Measurements from ENCODE around the gene RPS15. TPM values are rescaled to one million over a fixed set of nuclear protein-coding genes. Genes with fewer than 3 reads are reported as not detected.

RPS15 gene
- total and polyA plus RNA-seq, 4 donors, result 296 to 954 (median 414) TPM

- Histone ChIP-seq H3K4me1 (ENCODE audit: control insufficient read depth in 4 of 4, insufficient read depth in 4 of 4, low read length in 3 of 4) (peaks cover 29 to 55% (median 46%) of the 10 kb centered on the region in 4 donors), H3K4me3 (ENCODE audit: low read depth in 1 of 3, low read length in 3 of 3) (no peak overlapping the region), H3K9me3 (ENCODE audit: control insufficient read depth in 4 of 4, low read length in 3 of 4) (no peaks in the 10 kb centered on the region), H3K9ac (ENCODE audit: low read depth in 1 of 2, low read length in 2 of 2) (no peak overlapping the region), H3K36me3 (ENCODE audit: control insufficient read depth in 4 of 4, insufficient read depth in 3 of 4, low read depth in 1 of 4, low read length in 3 of 4) (peaks cover 0 to 23% (median 13%) of the 10 kb centered on the region in 4 donors), H3K27me3 (ENCODE audit: control insufficient read depth in 4 of 4, insufficient read depth in 4 of 4, low read length in 3 of 4) (no peaks in the 10 kb centered on the region), H3K27ac (ENCODE audit: low read depth in 1 of 2, low read length in 2 of 2) (peak overlapping the region; percentile 77 to 78)
- TF ChIP-seq TAF1 (conservative IDR thresholded peaks at IDR 0.05) (no peak), RXRA (IDR thresholded peaks at IDR 0.05) (peak in 1 of 2 donors; percentile 15)
- 26% methylated on average over 25 of the region's 25 CpGs for WGBS
- peak; percentile 51 for DNase-seq (ENCODE audit: low spot score)
Measured at GRCh38 chr19:1396019-1396767, 42.0 kb upstream of the RPS15 start.

- TF ChIP-seq JUND (IDR thresholded peaks at IDR 0.05), result no peak
- peak in 1 of 2 donors; percentile 34 for TF ChIP-seq HNF4A (conservative IDR thresholded peaks at IDR 0.05)
- no peaks in the 10 kb centered on the region for H3K27me3 ChIP-seq (ENCODE audit: control insufficient read depth in 4 of 4, insufficient read depth in 4 of 4, low read length in 3 of 4)
- no peak for DNase-seq (ENCODE audit: low spot score)
- H3K36me3 ChIP-seq (ENCODE audit: control insufficient read depth in 4 of 4, insufficient read depth in 3 of 4, low read depth in 1 of 4, low read length in 3 of 4), result peaks cover 0 to 23% (median 12%) of the 10 kb centered on the region in 4 donors
- no peaks in the 10 kb centered on the region for H3K9me3 ChIP-seq (ENCODE audit: control insufficient read depth in 4 of 4, low read length in 3 of 4)
- H3K27ac ChIP-seq (ENCODE audit: low read depth in 1 of 2, low read length in 2 of 2), result peak overlapping the region; percentile 77 to 78
- H3K9ac ChIP-seq (ENCODE audit: low read depth in 1 of 2, low read length in 2 of 2), result no peak overlapping the region
- H3K4me3 ChIP-seq (ENCODE audit: low read depth in 1 of 3, low read length in 3 of 3), result no peak overlapping the region
- peaks cover 29 to 60% (median 51%) of the 10 kb centered on the region in 4 donors for H3K4me1 ChIP-seq (ENCODE audit: control insufficient read depth in 4 of 4, insufficient read depth in 4 of 4, low read length in 3 of 4)
- WGBS, result 51% methylated on average over 42 of the region's 42 CpGs
Measured at GRCh38 chr19:1396768-1397679, 41.2 kb upstream of the RPS15 start.

DNA sequence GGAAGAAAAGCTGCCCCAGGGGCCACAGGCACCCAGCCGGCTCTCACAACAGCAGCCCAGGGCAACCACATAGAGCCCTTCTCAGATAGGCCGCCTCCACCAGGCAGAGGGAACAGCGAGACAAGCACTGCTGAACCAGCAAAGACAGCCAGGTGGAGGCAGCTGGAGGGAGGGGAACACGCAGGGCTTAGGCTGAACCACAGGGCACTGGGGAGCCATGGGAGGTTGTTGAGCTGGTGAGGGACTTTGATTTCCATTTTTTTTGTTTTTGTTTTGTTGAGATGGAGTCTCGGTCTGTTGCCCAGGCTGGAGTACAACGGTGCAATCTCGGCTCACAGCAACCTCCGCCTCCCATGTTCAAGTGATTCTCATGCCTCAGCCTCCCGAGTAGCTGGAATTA is 40.4 kb upstream of the RPS15 start:
- no peaks in the 10 kb centered on the region for H3K9me3 ChIP-seq (ENCODE audit: control insufficient read depth in 4 of 4, low read length in 3 of 4)
- H3K4me3 ChIP-seq (ENCODE audit: low read depth in 1 of 3, low read length in 3 of 3), result no peak overlapping the region
- 92% methylated on average over 9 of the region's 9 CpGs for WGBS
- TF ChIP-seq, protein P1, sequence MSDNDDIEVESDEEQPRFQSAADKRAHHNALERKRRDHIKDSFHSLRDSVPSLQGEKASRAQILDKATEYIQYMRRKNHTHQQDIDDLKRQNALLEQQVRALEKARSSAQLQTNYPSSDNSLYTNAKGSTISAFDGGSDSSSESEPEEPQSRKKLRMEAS (IDR thresholded peaks at IDR 0.05), result no peak
- TF ChIP-seq HNF4A (conservative IDR thresholded peaks at IDR 0.05) (no peak), REST (IDR thresholded peaks at IDR 0.05) (no peak), NR2F2 (IDR thresholded peaks at IDR 0.05) (no peak), TAF1 (conservative IDR thresholded peaks at IDR 0.05) (no peak), FOXA2 (IDR thresholded peaks at IDR 0.05) (no peak), FOXA1 (IDR thresholded peaks at IDR 0.05) (no peak), ATF3 (IDR thresholded peaks at IDR 0.05) (no peak), RAD21 (IDR thresholded peaks at IDR 0.05) (no peak), RXRA (IDR thresholded peaks at IDR 0.05) (no peak), EGR1 (IDR thresholded peaks at IDR 0.05; ENCODE audit: low read depth in 2 of 2) (no peak), HNF4G (IDR thresholded peaks at IDR 0.05) (no peak), YY1 (IDR thresholded peaks at IDR 0.05) (no peak), JUND (IDR thresholded peaks at IDR 0.05) (no peak)
- TF ChIP-seq, protein P2, sequence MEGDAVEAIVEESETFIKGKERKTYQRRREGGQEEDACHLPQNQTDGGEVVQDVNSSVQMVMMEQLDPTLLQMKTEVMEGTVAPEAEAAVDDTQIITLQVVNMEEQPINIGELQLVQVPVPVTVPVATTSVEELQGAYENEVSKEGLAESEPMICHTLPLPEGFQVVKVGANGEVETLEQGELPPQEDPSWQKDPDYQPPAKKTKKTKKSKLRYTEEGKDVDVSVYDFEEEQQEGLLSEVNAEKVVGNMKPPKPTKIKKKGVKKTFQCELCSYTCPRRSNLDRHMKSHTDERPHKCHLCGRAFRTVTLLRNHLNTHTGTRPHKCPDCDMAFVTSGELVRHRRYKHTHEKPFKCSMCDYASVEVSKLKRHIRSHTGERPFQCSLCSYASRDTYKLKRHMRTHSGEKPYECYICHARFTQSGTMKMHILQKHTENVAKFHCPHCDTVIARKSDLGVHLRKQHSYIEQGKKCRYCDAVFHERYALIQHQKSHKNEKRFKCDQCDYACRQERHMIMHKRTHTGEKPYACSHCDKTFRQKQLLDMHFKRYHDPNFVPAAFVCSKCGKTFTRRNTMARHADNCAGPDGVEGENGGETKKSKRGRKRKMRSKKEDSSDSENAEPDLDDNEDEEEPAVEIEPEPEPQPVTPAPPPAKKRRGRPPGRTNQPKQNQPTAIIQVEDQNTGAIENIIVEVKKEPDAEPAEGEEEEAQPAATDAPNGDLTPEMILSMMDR (IDR thresholded peaks at IDR 0.05; ENCODE audit: low read depth, low read length, missing input control), result no peak
- TF ChIP-seq, protein P3, sequence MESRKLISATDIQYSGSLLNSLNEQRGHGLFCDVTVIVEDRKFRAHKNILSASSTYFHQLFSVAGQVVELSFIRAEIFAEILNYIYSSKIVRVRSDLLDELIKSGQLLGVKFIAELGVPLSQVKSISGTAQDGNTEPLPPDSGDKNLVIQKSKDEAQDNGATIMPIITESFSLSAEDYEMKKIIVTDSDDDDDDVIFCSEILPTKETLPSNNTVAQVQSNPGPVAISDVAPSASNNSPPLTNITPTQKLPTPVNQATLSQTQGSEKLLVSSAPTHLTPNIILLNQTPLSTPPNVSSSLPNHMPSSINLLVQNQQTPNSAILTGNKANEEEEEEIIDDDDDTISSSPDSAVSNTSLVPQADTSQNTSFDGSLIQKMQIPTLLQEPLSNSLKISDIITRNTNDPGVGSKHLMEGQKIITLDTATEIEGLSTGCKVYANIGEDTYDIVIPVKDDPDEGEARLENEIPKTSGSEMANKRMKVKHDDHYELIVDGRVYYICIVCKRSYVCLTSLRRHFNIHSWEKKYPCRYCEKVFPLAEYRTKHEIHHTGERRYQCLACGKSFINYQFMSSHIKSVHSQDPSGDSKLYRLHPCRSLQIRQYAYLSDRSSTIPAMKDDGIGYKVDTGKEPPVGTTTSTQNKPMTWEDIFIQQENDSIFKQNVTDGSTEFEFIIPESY (IDR thresholded peaks at IDR 0.05), result no peak
- DNase-seq (ENCODE audit: low spot score), result no peak
- H3K27me3 ChIP-seq (ENCODE audit: control insufficient read depth in 4 of 4, insufficient read depth in 4 of 4, low read length in 3 of 4), result no peaks in the 10 kb centered on the region
- H3K9ac ChIP-seq (ENCODE audit: low read depth in 1 of 2, low read length in 2 of 2), result peak overlapping the region in 1 of 2 donors; percentile 5
- peaks cover 0 to 16% (median 6%) of the 10 kb centered on the region in 4 donors for H3K36me3 ChIP-seq (ENCODE audit: control insufficient read depth in 4 of 4, insufficient read depth in 3 of 4, low read depth in 1 of 4, low read length in 3 of 4)
- H3K4me1 ChIP-seq (ENCODE audit: control insufficient read depth in 4 of 4, insufficient read depth in 4 of 4, low read length in 3 of 4), result peaks cover 29 to 67% (median 53%) of the 10 kb centered on the region in 4 donors
- H3K27ac ChIP-seq (ENCODE audit: low read depth in 1 of 2, low read length in 2 of 2), result peak overlapping the region; percentile 77 to 78
